GM18858 (cell line): ENCODE results near the gene ABCA12.

Source experiments
- ATAC-seq: cut with Tn5 transposase; IDR thresholded peaks from one replicate; pipeline ENCODE4 v1.9.1; 2021; ENCODE audit not compliant: unreplicated experiment

Gene ABCA12

DNA sequence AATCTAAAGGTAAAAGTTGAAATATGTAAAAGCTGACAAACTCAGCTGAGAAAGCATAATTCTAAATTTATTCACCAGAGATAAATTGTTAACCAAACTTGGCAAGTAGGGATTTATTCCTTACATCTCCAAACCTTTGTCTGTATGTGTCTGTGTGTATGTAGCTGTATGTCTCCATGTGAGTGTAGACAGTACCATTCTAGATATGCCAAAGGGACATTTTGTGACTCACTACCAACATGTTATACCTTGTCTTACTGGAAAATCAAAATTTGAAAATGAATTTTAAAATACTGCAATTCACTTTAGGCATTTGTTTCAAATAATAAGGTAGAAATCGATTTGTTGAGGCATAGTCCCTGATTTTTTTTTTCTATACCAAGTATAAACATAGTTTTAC lies 102.1 kb downstream of the ABCA12 start:
- ATAC-seq = no peak

GRCh38 chr2:215034154-215034553 lies 104.3 kb downstream of the ABCA12 start:
- ATAC-seq = no peak

GRCh38 chr2:215032153-215032552 lies 106.3 kb downstream of the ABCA12 start:
- ATAC-seq = no peak

GRCh38 chr2:215031321-215031720 lies 107.1 kb downstream of the ABCA12 start:
- ATAC-seq = no peak

DNA sequence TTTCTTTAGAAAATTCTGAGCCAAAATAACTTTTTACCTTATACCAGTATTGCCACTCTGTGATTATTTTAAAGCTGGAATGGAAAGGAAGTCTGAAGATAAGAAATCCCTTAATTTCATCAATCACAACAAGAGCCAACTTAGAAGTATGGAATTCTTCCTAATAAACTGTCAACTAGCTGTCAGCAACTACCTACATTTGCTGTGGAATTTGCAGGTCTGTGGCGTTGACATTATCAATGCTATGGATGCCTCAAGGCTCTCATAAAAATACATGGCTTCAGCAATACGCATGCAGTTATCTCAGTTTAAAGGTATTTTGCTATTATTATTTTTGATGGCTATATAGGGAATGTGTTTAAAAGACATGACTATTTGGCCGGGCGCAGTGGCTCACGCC lies 108.5 kb downstream of the ABCA12 start:
- ATAC-seq = no peak

DNA sequence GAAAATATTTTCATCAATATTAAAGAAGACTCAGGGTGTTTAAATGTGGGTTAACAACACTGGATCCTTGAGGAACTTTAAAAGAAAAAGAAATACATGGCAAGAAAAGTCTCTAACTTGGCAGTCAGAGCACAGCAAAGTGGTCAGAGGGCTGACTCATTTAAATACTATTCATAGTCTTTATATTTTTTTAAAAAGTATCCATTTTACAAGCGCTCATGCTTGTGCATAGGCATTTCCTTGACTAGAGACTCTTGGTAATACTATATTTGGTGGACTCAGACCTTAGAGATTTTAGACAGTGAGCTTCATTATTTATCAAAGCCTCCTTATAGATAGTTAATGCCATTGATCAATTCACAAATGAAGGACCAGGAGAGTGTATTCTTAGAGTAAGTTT lies 110.2 kb downstream of the ABCA12 start:
- no peak for ATAC-seq

DNA sequence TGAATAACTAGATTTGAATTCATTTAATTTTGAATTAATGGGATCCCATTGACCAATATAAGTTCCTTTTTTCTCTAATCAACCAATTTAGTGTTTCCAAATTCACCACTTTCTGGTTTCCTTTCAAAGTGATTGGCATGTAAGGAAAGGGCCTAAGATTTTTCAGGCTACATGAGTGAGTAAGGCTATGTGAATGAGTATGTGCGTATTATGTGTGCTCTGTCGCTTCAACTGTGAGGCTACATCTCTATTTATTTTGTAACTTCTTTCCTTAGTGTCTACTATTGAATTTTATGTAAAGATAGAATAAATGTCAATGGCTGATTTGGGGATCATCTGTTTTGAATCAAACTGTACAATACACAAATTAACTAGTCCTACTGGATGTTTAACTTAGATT lies 110.6 kb downstream of the ABCA12 start:
- no peak for ATAC-seq

GRCh38 chr2:215022910-215023309 lies 115.5 kb downstream of the ABCA12 start:
- no peak for ATAC-seq

DNA sequence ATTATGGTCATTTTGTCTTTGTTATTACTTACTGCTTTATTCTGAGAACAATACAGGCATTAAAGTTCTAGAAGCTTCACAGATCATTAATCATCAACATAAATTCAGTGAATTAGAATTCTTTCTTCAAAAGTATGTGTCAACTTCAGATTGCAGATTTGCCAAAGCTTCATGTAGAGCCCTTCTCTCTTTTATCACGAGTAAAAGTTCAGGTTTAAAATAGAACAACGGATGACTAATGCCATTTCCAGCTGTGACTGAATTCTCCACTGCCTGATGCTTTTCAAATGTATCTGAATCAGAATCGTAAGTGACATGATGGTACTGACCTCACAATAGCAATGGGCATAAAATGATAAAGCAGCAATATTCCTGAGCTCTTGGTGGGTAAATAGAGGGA lies 116.0 kb downstream of the ABCA12 start:
- ATAC-seq = no peak

DNA sequence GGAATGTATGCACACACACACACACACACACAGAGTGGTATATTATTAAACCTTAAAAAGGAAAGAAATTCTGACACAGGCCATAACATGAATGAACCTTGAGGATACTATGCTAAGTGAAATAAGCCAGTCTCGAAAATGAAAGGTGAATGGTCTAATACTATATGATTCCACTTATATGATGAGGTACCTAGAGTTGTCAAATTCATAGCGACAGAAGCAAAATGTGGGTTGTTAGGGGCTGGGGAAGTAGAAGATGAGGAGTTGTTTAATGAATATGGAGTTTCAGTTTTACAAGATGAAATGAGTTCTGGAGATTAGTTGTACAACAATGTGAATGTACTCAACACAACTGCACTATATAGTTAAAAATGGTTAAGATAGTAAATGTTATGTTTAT lies 118.1 kb downstream of the ABCA12 start:
- ATAC-seq = no peak

DNA sequence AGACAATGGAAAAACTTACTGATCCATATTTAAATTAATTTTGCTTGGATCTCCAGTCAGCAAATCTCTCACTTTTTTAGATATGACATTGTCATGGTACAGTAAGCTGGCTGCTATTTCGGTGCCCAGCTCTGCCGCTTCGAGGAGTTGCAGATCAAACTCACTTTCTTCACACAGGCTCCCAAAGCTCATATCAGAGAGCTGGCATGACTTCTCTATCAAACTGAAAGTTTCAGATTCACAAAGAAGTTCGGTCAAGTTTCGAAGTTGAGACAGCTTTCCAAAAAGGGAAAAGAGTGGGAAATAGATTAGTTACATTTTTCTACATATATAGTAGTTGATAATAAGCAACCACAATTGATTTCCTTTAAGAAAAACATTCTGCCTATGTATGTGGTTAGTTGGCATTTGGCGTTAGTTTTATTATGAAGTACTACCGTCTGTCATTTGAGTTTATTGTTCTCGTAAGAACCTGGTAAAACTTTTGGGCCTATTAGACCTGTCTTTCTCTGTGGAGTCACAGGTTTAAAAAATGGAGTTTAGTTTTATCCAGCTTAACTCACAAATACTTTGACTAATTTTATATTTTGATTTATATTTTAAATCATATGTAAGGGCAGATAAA lies 118.8 kb downstream of the ABCA12 start:
- ATAC-seq = peak; percentile 47

DNA sequence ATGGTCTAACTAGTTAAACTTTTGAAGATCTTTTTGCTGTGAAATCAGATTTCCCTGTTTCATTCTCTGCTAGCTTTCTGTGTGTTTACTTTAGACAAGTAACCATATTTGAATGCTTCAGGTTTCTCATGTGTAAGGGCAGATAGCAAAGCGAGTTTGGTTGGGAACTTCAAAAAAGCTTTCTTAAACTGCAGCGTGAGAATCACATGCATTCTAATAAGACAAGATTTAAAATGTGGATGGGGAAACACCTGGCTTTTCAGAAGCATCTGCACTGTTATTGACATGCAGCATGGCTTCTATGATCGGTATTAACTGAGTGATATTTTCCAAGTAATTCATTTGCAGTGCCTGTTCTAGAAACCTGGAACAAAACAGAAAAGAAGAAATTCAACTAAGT lies 119.3 kb downstream of the ABCA12 start:
- no peak for ATAC-seq

GRCh38 chr2:215015421-215015820 lies 123.0 kb downstream of the ABCA12 start:
- no peak for ATAC-seq

DNA sequence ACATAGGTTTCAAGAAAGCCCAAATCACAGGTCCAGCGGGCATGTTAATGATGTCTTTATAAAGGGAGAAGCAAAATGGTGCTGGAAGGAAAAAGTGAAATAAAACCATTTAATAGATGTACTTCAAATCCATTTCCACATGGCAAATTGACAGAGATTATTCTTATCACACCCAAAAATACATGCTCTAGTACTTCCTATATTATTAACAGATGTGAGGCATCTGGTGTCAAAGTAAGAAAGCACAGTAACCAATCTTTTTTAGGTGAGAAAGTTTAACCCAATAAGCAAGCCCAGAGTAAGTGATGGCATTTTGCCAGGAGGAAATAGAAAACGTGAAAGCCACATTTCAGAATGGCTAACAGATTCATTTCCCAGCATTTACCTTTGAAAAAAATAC lies 128.0 kb downstream of the ABCA12 start:
- no peak for ATAC-seq

DNA sequence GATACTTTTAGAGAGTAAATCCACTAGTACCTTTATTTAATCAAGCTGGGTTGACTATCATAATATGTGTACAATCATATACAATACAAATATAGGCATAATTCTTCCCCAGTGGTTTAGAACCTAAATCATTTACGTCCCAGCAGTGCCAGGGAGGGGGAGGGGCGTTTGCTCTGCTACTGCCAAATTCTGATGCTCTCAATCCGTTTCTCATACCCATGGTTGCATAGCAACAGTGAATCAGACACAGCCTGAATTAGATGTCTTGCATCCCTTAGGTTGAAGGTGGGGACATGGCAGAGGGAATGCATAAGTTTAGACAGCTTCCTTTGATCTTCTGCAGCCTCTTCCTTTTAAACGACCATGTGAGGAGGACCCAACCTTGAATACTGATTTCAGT lies 135.4 kb downstream of the ABCA12 start:
- no peak for ATAC-seq

DNA sequence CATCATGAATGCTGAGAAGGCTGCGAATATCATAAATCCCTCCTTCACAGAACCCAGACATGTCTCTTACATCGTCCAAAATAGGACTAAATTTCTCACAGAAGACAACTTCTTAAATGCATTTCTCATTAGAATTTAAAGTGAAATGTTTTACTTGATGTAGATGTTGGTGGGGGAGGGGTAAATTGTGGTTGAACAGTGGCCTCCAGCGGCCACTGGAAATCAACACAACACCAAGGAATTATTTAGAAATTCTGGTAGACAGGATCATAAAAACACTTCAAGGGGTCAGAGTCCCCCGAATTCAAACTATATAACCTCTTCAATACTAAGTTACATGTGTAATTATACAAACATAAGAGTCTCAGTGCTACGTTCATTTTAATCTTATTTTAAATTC lies 135.9 kb downstream of the ABCA12 start:
- ATAC-seq = peak; percentile 50

- no peak for ATAC-seq
Measured at GRCh38 chr2:215000721-215001120, 137.7 kb downstream of the ABCA12 start.

- peak; percentile 94 for ATAC-seq
Measured at GRCh38 chr2:214995926-214996670, 142.3 kb downstream of the ABCA12 start.

DNA sequence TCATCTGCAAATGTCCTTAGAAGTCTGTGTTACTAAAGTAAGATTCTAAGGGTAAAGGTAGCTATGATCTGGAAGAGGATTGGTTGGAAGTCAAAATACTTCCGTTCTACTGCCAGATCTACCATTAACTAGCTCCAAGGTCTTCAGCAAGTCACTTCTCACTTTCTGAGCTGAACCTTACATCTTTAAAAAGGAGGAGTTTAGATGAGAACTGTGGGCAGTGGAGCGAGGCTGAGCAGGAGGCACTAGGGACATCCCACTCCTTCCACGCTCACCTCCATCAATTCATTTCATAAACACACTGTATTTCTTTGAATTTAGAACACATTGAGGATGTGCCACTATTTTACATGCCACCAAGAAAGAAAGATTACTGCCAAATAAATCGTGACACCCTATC lies 143.0 kb downstream of the ABCA12 start:
- ATAC-seq = peak; percentile 27

DNA sequence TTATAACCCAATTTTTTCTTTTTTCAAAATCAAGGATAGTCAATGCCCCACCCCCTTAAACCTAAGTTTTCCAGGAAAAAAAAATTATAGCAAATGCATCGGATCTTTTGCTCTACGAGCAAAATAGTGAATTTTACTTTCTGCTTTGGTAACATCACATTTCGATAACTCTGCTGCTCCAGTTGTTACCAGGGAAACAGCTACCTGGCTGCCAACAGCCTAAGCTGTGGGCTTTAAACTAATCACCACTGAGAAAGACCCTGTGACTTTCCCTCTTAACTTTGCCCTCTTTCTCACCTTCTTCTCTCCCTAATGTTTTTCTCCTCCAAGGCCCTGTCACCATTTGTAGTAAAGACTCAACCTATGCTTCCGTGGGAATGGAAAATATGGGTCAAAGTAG lies 145.5 kb downstream of the ABCA12 start:
- ATAC-seq = no peak

GRCh38 chr2:214989187-214989586 lies 149.2 kb downstream of the ABCA12 start:
- ATAC-seq = no peak

DNA sequence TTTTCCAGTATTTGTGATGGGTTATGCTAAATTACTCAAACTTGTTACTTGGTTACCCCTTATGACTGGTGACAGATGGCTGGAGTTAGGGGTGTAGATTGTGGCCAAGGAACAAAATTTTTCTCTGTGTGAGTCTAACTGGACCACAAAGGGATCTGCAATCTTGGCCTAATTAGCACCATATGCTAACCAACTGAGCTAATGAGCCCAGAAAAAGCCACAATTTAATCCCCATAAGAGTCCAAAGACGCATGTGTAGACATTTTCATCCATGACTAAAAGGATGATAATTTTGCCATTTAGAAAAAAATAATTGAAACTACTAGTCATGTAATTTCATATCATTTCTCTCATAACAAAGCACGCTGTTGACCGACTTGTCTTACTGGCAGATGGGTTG lies 151.2 kb downstream of the ABCA12 start:
- ATAC-seq = no peak

- no peak for ATAC-seq
Measured at GRCh38 chr2:214985619-214986018, 152.8 kb downstream of the ABCA12 start.
